K562 (cell line): ENCODE data around the gene TNPO3. TPM values are rescaled to one million over a fixed set of nuclear protein-coding genes. Genes with fewer than 3 reads are reported as not detected.

Experiments
- ATAC-seq: fragments of 200-7000 bp; cut with Tn5 transposase; 3 replicates; pipeline ENCODE4 v1.9.1; 2020; ENCODE audit warnings: moderate library complexity
- BruUV-seq: library from RNA; stranded (reverse); fragments of 400-500 nt; replicated peaks from 2 replicates; lab custom pipeline; 2021; lab: Mats Ljungman, UMichigan
- CTCF ChIA-PET: fragments of 300-600 bp; formaldehyde crosslinking; extraction: SDS; loops from one replicate; lab custom pipeline; 2021; ENCODE audit warnings: low intra/inter-chr PET ratio; lab: Yijun Ruan, JAX
- POLR2A ChIA-PET: fragments of 300-600, 350-650 bp; sonication (Branson Sonifier 250); formaldehyde crosslinking; extraction: SDS; loops from one replicate; lab custom pipeline; 2021; ENCODE audit warnings: antibody characterized with exemption, inconsistent platforms; lab: Yijun Ruan, JAX
- DNase-seq, 4 experiments: peaks; one replicate each; pipeline versions ENCODE4 v3.0.0 to v3.0.0-alpha.2; 2011 to 2018; ENCODE audit warnings: low spot score in 3 of 4, mixed read lengths in 3 of 4; ENCODE audit errors: extremely low read depth in 1 of 4
- FAIRE-seq: peaks from 2 replicates; lab custom pipeline; 2011; peaks lifted over from hg19 to GRCh38; lab: Jason Lieb, UNC
- H2AFZ ChIP-seq: 2 replicates; pipeline ENCODE4 v1.6.0; 2011; ENCODE audit warnings: low read depth, low read length, control low read depth, inconsistent platforms
- H3K27ac ChIP-seq: fragments of 200-600 bp; 3 replicates; pipeline ENCODE4 v1.8.0; 2011; ENCODE audit warnings: low read depth, mild to moderate bottlenecking, control low read depth, inconsistent platforms, low read length, moderate library complexity, mixed read lengths; ENCODE audit errors: extremely low read depth
- H3K27me3 ChIP-seq, 2 experiments: fragments of 300-600 bp in 1 of 2; 2 replicates in 1 of 2; 3 replicates in 1 of 2; pipeline versions ENCODE4 v1.6.0 to v1.8.0; 2011; ENCODE audit warnings: inconsistent platforms in 2 of 2, low read length in 2 of 2, mild to moderate bottlenecking in 1 of 2, mixed read lengths in 1 of 2, moderate library complexity in 1 of 2; ENCODE audit not compliant: control insufficient read depth in 2 of 2, insufficient read depth in 2 of 2
- H3K36me3 ChIP-seq: fragments of 300-600 bp; 3 replicates; pipeline ENCODE4 v1.8.0; 2011; ENCODE audit warnings: mild to moderate bottlenecking, low read length, inconsistent platforms; ENCODE audit not compliant: control insufficient read depth, insufficient read depth
- H3K4me1 ChIP-seq, 2 experiments: fragments of 200-600 bp in 1 of 2; replicated peaks in 1 of 2; 2 replicates in 1 of 2; 3 replicates in 1 of 2; pipeline versions ENCODE4 v1.5.1 to v1.8.0; 2011; ENCODE audit warnings: inconsistent platforms in 2 of 2, low read length in 2 of 2, mild to moderate bottlenecking in 1 of 2, mixed read lengths in 1 of 2, moderate library complexity in 1 of 2; ENCODE audit not compliant: control insufficient read depth in 2 of 2, insufficient read depth in 2 of 2
- H3K4me2 ChIP-seq: 2 replicates; pipeline ENCODE4 v1.6.1; 2011; ENCODE audit warnings: low read length, control low read depth, inconsistent platforms, mixed read lengths; ENCODE audit not compliant: insufficient read depth
- H3K4me3 ChIP-seq: fragments of 200-600 bp; sonication (generic), shearing (Covaris generic); 2 replicates; pipeline ENCODE4 v1.5.1; 2016; ENCODE audit warnings: control low read depth, inconsistent platforms
- H3K79me2 ChIP-seq: fragments of 200-600 bp; 3 replicates; pipeline ENCODE4 v1.8.0; 2011; ENCODE audit warnings: low read length, inconsistent platforms; ENCODE audit not compliant: control insufficient read depth, insufficient read depth
- H3K9ac ChIP-seq, 2 experiments: 2 replicates each; pipeline versions ENCODE4 v1.6.0 to v1.6.1; 2011; ENCODE audit warnings: low read depth in 2 of 2, low read length in 2 of 2, control low read depth in 1 of 2, inconsistent platforms in 1 of 2, mild to moderate bottlenecking in 1 of 2, mixed read lengths in 1 of 2; ENCODE audit not compliant: insufficient read depth in 1 of 2
- H3K9me1 ChIP-seq: one replicate; pipeline ENCODE4 v1.6.0; 2011; ENCODE audit warnings: inconsistent platforms, mild to moderate bottlenecking, low read length, moderate library complexity; ENCODE audit not compliant: control insufficient read depth, insufficient read depth
- H3K9me3 ChIP-seq: replicated peaks from 2 replicates; pipeline ENCODE4 v1.5.1; 2011; ENCODE audit warnings: low read depth, low read length, inconsistent platforms; ENCODE audit not compliant: control insufficient read depth, insufficient read depth
- H4K20me1 ChIP-seq: replicated peaks from 2 replicates; pipeline ENCODE4 v1.6.1; 2011; ENCODE audit warnings: low read length, inconsistent platforms, mixed read lengths; ENCODE audit not compliant: control insufficient read depth, insufficient read depth
- CCAR2 ChIP-seq: fragments of 200-400 bp; formaldehyde crosslinking; IDR thresholded peaks from 2 replicates; pipeline ENCODE4 v1.6.1; 2017; ENCODE audit warnings: mild to moderate bottlenecking, low read depth, low read length
- ERF ChIP-seq: fragments of 450-650 bp; formaldehyde crosslinking; IDR thresholded peaks from 2 replicates; pipeline ENCODE4 v1.4.0; 2020; ENCODE audit warnings: mild to moderate bottlenecking, mixed read lengths
- HMG20B ChIP-seq: fragments of 250-450 bp; sonication (Bioruptor Pico); IDR thresholded peaks from 2 replicates; pipeline ENCODE4 v1.5.0; 2021; ENCODE audit warnings: mild to moderate bottlenecking
- MEF2D ChIP-seq: conservative IDR thresholded peaks from 2 replicates; pipeline ENCODE4 v1.6.1; 2016; ENCODE audit warnings: low read depth, missing genetic modification characterization, missing compliant biosample characterization
- PHF8 ChIP-seq: fragments of 200-600 bp; sonication (generic); IDR thresholded peaks from 2 replicates; pipeline ENCODE4 v1.6.1; 2012; ENCODE audit warnings: mixed run types, mild to moderate bottlenecking, inconsistent platforms, low read length, moderate library complexity, borderline replicate concordance
- PRDM10 ChIP-seq: fragments of 450-650 bp; IDR thresholded peaks from 2 replicates; pipeline ENCODE4 v1.6.1; 2018; ENCODE audit not compliant: partially characterized antibody
- PURB ChIP-seq: sonication (generic); formaldehyde crosslinking; IDR thresholded peaks from 2 replicates; pipeline ENCODE4 v1.9.0; 2021; ENCODE audit warnings: low read depth, mild to moderate bottlenecking, missing genetic modification reagents
- PYGO2 ChIP-seq: fragments of 450-650 bp; IDR thresholded peaks from 2 replicates; pipeline ENCODE4 v1.6.1; 2016; ENCODE audit warnings: mild to moderate bottlenecking, missing genetic modification characterization, moderate library complexity, missing compliant biosample characterization
- RBM25 ChIP-seq: fragments of 200-400 bp; formaldehyde crosslinking; IDR thresholded peaks from 2 replicates; pipeline ENCODE4 v1.6.1; 2018; ENCODE audit warnings: low read length, low read depth, moderate library complexity; ENCODE audit not compliant: severe bottlenecking
- SETDB1 ChIP-seq: IDR thresholded peaks from one replicate; pipeline ENCODE4 v1.6.1; 2012; ENCODE audit warnings: low read length, control low read depth, inconsistent platforms
- TEAD2 ChIP-seq: fragments of 450-650 bp; IDR thresholded peaks from 2 replicates; pipeline ENCODE4 v1.6.1; 2016; ENCODE audit warnings: missing genetic modification characterization, control low read depth, missing compliant biosample characterization
- ZNF184 ChIP-seq: sonication (generic); formaldehyde crosslinking; IDR thresholded peaks from 2 replicates; pipeline ENCODE4 v1.5.0; 2020; ENCODE audit warnings: missing genetic modification reagents
- ZNF274 ChIP-seq: IDR thresholded peaks from 2 replicates; pipeline ENCODE4 v1.6.1; 2011; ENCODE audit warnings: low read depth, mild to moderate bottlenecking, low read length, moderate library complexity, borderline replicate concordance
- WGBS: fragments of 100-300 bp; shearing (Covaris generic); methylation state at CpG from one replicate; pipeline ENCODE4 v1.1.6; 2016; ENCODE audit warnings: low coverage, mixed read lengths; ENCODE audit not compliant: insufficient coverage; ENCODE audit errors: missing lambda C conversion rate; 5-methylcytosine and 5-hydroxymethylcytosine counted together
- in situ Hi-C: fragments of 300-500 bp; cut with MboI; formaldehyde crosslinking; loops from 4 replicates; pipeline ENCODE4 v1.15.0; 2018; ENCODE audit warnings: inconsistent platforms, mixed read lengths
- intact Hi-C: fragments of 100-400 bp; cut with micrococcal nuclease; formaldehyde crosslinking; loops from 2 replicates; pipeline ENCODE4 v1.14.2; 2022
- polyA plus RNA-seq, 8 experiments: library from polyadenylated mRNA; depleted of rRNA in 4 of 8; stranded (reverse) in 5 of 8; unstranded in 3 of 8; fragments of >200 nt; fragmentation: Nextera tagmentation in 2 of 8; fragmentation: Illumina TruSeq in 1 of 8; extraction: Ambion mirVana in 2 of 8; extraction: Trizol in 1 of 8; gene quantifications; 2 replicates each; pipeline versions ENCODE4 v1.2.1 to v1.2.3, GENCODE V29; 2011 to 2014; ENCODE audit warnings: inconsistent platforms in 1 of 8, missing spikeins in 1 of 8
- total RNA-seq, 7 experiments: library from RNA; depleted of rRNA in 6 of 7; stranded (reverse); fragments of >200 nt in 6 of 7; fragmentation: Illumina TruSeq in 2 of 7; extraction: Trizol in 2 of 7; gene quantifications; 2 replicates each; pipeline versions ENCODE4 v1.2.1 to v1.2.3, GENCODE V29; 2011 to 2021; ENCODE audit warnings: low replicate concordance in 1 of 7
- TF ChIP-seq, protein P1 (sequence below): sonication (generic); formaldehyde crosslinking; IDR thresholded peaks from 2 replicates; pipeline ENCODE4 v1.8.0; 2022; ENCODE audit warnings: mild to moderate bottlenecking, missing genetic modification reagents
- TF ChIP-seq, protein P2 (sequence below): fragments of 250-450 bp; sonication (Bioruptor Pico); IDR thresholded peaks from 2 replicates; pipeline ENCODE4 v1.4.0; 2020; ENCODE audit warnings: mild to moderate bottlenecking, moderate library complexity

TNPO3 gene
- total and polyA plus RNA-seq, 9 of the 15 experiments (the other 6 are each of a cell fraction or from before 2014, with no cell fraction given) = 35.8 to 125 (median 110) TPM

- Histone ChIP-seq H3K9me3 (no peaks in the 10 kb centered on the region), H3K36me3 (peaks cover 96% of the 10 kb centered on the region), H3K79me2 (no peaks in the 10 kb centered on the region), H3K4me1 (no peaks in the 10 kb centered on the region), H3K27ac (no peak overlapping the region), H4K20me1 (no peaks in the 10 kb centered on the region), H3K9me1 (peaks cover 6% of the 10 kb centered on the region), H3K4me2 (no peak overlapping the region), H3K9ac (no peak overlapping the region), H3K27me3 (no peaks in the 10 kb centered on the region), H3K4me3 (no peak overlapping the region), H2AFZ (no peak overlapping the region)
- ChIA-PET POLR2A (interaction anchor here (0.7 to 1.1 kb wide), 3 partner anchors 8 to 68 kb away, joined by 3 read pairs; no protein-coding TSS in a partner anchor), CTCF (no interaction called here)
- ATAC-seq = no peak
- in situ Hi-C loops (no loop called here), intact Hi-C loops (no loop called here)
- no peak for DNase-seq
- FAIRE-seq = no peak
- 98% methylated on average over 3 of the region's 3 CpGs for WGBS
- no TSS peak for BruUV-seq
- no peak for TF ChIP-seq SETDB1
- no peak for TF ChIP-seq RBM25
- TF ChIP-seq, protein P1, sequence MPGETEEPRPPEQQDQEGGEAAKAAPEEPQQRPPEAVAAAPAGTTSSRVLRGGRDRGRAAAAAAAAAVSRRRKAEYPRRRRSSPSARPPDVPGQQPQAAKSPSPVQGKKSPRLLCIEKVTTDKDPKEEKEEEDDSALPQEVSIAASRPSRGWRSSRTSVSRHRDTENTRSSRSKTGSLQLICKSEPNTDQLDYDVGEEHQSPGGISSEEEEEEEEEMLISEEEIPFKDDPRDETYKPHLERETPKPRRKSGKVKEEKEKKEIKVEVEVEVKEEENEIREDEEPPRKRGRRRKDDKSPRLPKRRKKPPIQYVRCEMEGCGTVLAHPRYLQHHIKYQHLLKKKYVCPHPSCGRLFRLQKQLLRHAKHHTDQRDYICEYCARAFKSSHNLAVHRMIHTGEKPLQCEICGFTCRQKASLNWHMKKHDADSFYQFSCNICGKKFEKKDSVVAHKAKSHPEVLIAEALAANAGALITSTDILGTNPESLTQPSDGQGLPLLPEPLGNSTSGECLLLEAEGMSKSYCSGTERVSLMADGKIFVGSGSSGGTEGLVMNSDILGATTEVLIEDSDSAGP (CRISPR knock-in tag) = no peak
- no peak for TF ChIP-seq MEF2D (tag)
- TF ChIP-seq ERF (CRISPR knock-in tag) = no peak
- TF ChIP-seq TEAD2 = no peak
- no peak for TF ChIP-seq PURB
- no peak for TF ChIP-seq PRDM10
- no peak for TF ChIP-seq ZNF274
- no peak for TF ChIP-seq CCAR2
- no peak for TF ChIP-seq PHF8
- TF ChIP-seq HMG20B (CRISPR knock-in tag) = no peak
- TF ChIP-seq, protein P2, sequence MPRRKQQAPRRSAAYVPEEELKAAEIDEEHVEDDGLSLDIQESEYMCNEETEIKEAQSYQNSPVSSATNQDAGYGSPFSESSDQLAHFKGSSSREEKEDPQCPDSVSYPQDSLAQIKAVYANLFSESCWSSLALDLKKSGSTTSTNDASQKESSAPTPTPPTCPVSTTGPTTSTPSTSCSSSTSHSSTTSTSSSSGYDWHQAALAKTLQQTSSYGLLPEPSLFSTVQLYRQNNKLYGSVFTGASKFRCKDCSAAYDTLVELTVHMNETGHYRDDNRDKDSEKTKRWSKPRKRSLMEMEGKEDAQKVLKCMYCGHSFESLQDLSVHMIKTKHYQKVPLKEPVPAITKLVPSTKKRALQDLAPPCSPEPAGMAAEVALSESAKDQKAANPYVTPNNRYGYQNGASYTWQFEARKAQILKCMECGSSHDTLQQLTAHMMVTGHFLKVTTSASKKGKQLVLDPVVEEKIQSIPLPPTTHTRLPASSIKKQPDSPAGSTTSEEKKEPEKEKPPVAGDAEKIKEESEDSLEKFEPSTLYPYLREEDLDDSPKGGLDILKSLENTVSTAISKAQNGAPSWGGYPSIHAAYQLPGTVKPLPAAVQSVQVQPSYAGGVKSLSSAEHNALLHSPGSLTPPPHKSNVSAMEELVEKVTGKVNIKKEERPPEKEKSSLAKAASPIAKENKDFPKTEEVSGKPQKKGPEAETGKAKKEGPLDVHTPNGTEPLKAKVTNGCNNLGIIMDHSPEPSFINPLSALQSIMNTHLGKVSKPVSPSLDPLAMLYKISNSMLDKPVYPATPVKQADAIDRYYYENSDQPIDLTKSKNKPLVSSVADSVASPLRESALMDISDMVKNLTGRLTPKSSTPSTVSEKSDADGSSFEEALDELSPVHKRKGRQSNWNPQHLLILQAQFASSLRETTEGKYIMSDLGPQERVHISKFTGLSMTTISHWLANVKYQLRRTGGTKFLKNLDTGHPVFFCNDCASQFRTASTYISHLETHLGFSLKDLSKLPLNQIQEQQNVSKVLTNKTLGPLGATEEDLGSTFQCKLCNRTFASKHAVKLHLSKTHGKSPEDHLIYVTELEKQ (CRISPR knock-in tag) = no peak
- TF ChIP-seq ZNF184 (CRISPR knock-in tag) = no peak
- no peak for TF ChIP-seq PYGO2 (tag)
Observed at GRCh38 chr7:128986609-128987008, 68.3 kb downstream of the TNPO3 start.
